ENCODE measurements around the gene ARL15. TPM values are rescaled to one million over a fixed set of nuclear protein-coding genes. Genes with fewer than 3 reads are reported as not detected.

The ARL15 gene
- total RNA-seq, 4 donors from 2014 or later = 16.6 to 48.8 (median 32.3) TPM

- WGBS, 2 donors = 88 to 92% methylated on average over 5 of the region's 5 CpGs
- no peak for TF ChIP-seq POLR2A (IDR thresholded peaks at IDR 0.05)
- TF ChIP-seq, protein P1, sequence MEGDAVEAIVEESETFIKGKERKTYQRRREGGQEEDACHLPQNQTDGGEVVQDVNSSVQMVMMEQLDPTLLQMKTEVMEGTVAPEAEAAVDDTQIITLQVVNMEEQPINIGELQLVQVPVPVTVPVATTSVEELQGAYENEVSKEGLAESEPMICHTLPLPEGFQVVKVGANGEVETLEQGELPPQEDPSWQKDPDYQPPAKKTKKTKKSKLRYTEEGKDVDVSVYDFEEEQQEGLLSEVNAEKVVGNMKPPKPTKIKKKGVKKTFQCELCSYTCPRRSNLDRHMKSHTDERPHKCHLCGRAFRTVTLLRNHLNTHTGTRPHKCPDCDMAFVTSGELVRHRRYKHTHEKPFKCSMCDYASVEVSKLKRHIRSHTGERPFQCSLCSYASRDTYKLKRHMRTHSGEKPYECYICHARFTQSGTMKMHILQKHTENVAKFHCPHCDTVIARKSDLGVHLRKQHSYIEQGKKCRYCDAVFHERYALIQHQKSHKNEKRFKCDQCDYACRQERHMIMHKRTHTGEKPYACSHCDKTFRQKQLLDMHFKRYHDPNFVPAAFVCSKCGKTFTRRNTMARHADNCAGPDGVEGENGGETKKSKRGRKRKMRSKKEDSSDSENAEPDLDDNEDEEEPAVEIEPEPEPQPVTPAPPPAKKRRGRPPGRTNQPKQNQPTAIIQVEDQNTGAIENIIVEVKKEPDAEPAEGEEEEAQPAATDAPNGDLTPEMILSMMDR (IDR thresholded peaks at IDR 0.05) = no peak
- DNase-seq (ENCODE audit: low spot score in 2 of 2) = no peak
- H3K4me3 ChIP-seq (ENCODE audit: low read depth, poor library complexity, severe bottlenecking) = no peak overlapping the region
- intact Hi-C loops (cut with DNase I; ENCODE audit: low total_unique reads) = no loop called here
Measured at GRCh38 chr5:53879708-53880323, 430.6 kb downstream of the ARL15 start.

GRCh38 chr5:53878015-53878414 lies 432.4 kb downstream of the ARL15 start:
- DNase-seq (ENCODE audit: low spot score in 2 of 2) = no peak
- no peak overlapping the region for H3K4me3 ChIP-seq (ENCODE audit: low read depth, poor library complexity, severe bottlenecking)
- WGBS, 2 donors = 94 to 96% methylated on average over 2 of the region's 2 CpGs
- intact Hi-C loops (cut with DNase I; ENCODE audit: low total_unique reads) = no loop called here
- no peak for TF ChIP-seq POLR2A (IDR thresholded peaks at IDR 0.05)
- TF ChIP-seq, protein P1 (IDR thresholded peaks at IDR 0.05) = no peak

GRCh38 chr5:53877243-53877642 lies 433.1 kb downstream of the ARL15 start:
- no peak for DNase-seq (ENCODE audit: low spot score in 2 of 2)
- H3K4me3 ChIP-seq (ENCODE audit: low read depth, poor library complexity, severe bottlenecking) = no peak overlapping the region
- intact Hi-C loops (cut with DNase I; ENCODE audit: low total_unique reads) = no loop called here
- TF ChIP-seq POLR2A (IDR thresholded peaks at IDR 0.05) = no peak
- TF ChIP-seq, protein P1 (IDR thresholded peaks at IDR 0.05) = no peak
- 67 to 69% methylated on average over 2 of the region's 2 CpGs for WGBS, 2 donors

GRCh38 chr5:53874409-53874808 lies 436.0 kb downstream of the ARL15 start:
- TF ChIP-seq, protein P1 (IDR thresholded peaks at IDR 0.05) = no peak
- no peak for TF ChIP-seq POLR2A (IDR thresholded peaks at IDR 0.05)
- intact Hi-C loops (cut with DNase I; ENCODE audit: low total_unique reads) = no loop called here
- 71 to 88% methylated on average over 1 of the region's 1 CpG for WGBS, 2 donors
- DNase-seq (ENCODE audit: low spot score in 2 of 2) = no peak
- no peak overlapping the region for H3K4me3 ChIP-seq (ENCODE audit: low read depth, poor library complexity, severe bottlenecking)

GRCh38 chr5:53873235-53873634 lies 437.1 kb downstream of the ARL15 start:
- TF ChIP-seq, protein P1 (IDR thresholded peaks at IDR 0.05) = no peak
- TF ChIP-seq POLR2A (IDR thresholded peaks at IDR 0.05) = no peak
- WGBS, 2 donors = 80 to 85% methylated on average over 3 of the region's 3 CpGs
- no peak for DNase-seq (ENCODE audit: low spot score in 2 of 2)
- H3K4me3 ChIP-seq (ENCODE audit: low read depth, poor library complexity, severe bottlenecking) = no peak overlapping the region
- intact Hi-C loops (cut with DNase I; ENCODE audit: low total_unique reads) = no loop called here

DNA sequence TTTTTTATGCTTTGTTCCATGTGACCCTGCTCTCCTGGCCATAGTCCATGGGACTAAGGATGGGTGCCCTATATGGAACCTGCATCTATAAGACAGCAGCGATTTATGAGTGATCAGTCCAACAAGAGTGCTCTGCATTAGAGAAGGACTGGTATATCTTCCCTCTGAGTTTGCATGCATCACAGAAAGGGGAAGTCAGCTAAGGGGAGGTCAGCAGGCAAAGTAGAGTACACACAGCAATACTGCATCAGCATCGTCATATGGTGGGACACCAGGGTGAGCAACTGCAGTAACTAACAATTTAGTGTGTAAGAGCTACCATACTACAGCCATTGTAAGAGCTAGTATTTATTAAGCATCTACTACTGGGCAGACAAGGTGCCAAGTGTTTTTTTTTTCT lies 438.6 kb downstream of the ARL15 start:
- 90 to 100% methylated on average over 2 of the region's 2 CpGs for WGBS, 2 donors
- no peak for DNase-seq (ENCODE audit: low spot score in 2 of 2)
- no peak for TF ChIP-seq POLR2A (IDR thresholded peaks at IDR 0.05)
- TF ChIP-seq, protein P1 (IDR thresholded peaks at IDR 0.05) = no peak
- intact Hi-C loops (cut with DNase I; ENCODE audit: low total_unique reads) = no loop called here
- no peak overlapping the region for H3K4me3 ChIP-seq (ENCODE audit: low read depth, poor library complexity, severe bottlenecking)
